ENCODE results near the gene TEAD4.

DNA sequence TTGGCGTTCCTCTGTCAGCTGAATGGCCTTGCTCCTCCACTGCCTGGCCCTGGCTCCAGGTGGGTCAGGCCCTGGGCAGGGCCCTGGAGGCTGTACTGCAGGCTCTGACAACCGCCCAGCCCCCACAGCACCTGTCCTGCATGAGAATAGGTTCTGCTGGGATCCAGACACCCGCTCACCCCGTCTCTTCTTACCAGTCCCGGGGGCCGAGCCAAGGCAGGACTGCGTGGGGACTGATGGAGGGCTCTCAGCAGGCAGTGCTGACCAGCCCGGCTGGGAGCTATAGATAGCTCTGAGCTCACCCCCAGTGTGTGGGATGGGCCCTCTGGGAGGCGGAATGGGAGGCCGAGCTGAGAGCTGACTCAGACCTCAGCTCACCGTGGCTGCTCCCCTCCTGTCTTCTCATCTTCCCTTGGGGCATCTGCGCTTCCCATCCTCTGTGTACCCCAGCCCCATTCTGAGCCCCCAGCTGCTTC is 39.6 kb downstream of the TEAD4 start:
- TF ChIP-seq CTCF (IDR thresholded peaks at IDR 0.05): no peak
- no peak for TF ChIP-seq POLR2A (IDR thresholded peaks at IDR 0.05)
